Body of pancreas (tissue), 4 donors: Measurements from ENCODE around the gene ARHGEF39.

Source experiments
- POLR2A ChIP-seq, 3 donors: fragments of 450-650 bp; IDR thresholded peaks; one replicate each; pipeline ENCODE4 v1.6.1; 2016; ENCODE audit warnings: antibody characterized with exemption in 3 of 3, mild to moderate bottlenecking in 2 of 3
- TF ChIP-seq, protein P1 (sequence below), 7 experiments: fragments of 450-650 bp in 4 of 7; fragments of 200-600 bp in 3 of 7; sonication (generic) in 3 of 7; IDR thresholded peaks; one replicate each; pipeline ENCODE4 v1.5.1; 2016 to 2019; ENCODE audit warnings: antibody characterized with exemption in 7 of 7

DNA sequence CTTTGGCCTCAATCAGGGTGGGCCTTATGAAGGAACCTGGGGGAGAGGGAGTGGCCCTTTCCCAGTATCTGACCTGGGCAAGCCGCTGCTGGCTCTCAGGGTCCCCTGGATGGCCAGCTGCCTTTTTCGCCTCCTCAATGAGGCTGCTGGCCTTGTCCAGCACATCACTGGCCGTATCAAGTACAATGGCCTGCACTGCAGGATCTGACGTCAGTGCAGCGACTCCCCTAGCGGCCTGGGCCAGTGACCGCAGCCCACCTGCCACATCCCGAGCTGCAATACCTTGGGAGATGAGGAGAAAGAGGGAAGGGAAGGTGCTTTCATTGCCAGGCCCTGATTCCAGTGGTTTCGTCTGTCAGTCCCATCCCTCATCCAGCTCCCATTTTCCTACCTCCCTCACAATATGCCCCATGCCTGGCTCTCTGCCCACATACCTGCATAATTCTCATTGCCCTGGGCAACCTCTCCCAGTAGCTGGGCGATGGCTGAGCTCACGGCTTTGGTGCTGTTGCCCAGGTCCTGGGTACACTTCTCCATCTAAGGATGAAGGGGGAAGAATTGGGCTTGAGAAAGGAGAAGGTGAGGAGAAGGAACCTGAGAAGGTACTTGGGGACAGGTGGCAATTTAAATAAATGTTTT, 47.9 kb upstream of the ARHGEF39 start:
- TF ChIP-seq, protein P1, sequence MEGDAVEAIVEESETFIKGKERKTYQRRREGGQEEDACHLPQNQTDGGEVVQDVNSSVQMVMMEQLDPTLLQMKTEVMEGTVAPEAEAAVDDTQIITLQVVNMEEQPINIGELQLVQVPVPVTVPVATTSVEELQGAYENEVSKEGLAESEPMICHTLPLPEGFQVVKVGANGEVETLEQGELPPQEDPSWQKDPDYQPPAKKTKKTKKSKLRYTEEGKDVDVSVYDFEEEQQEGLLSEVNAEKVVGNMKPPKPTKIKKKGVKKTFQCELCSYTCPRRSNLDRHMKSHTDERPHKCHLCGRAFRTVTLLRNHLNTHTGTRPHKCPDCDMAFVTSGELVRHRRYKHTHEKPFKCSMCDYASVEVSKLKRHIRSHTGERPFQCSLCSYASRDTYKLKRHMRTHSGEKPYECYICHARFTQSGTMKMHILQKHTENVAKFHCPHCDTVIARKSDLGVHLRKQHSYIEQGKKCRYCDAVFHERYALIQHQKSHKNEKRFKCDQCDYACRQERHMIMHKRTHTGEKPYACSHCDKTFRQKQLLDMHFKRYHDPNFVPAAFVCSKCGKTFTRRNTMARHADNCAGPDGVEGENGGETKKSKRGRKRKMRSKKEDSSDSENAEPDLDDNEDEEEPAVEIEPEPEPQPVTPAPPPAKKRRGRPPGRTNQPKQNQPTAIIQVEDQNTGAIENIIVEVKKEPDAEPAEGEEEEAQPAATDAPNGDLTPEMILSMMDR (IDR thresholded peaks at IDR 0.05) = no peak
- no peak for TF ChIP-seq POLR2A (IDR thresholded peaks at IDR 0.05)
